Measurements from ENCODE around the gene ATP6V0A1. TPM values are rescaled to one million over a fixed set of nuclear protein-coding genes. Genes with fewer than 3 reads are reported as not detected.
A peak's percentile ranks its signal among the peaks of the same experiment; 100 is the strongest.
"Not testable (repeated sequence)": the region's sequence is repeated elsewhere in the genome, so short reads cannot be mapped to it uniquely, and the experiment has no call there.

The ATP6V0A1 gene
- total RNA-seq, 1 experiment from 2014 or later, result 21.0 TPM

- no peak for DNase-seq
- Histone ChIP-seq H3K27me3 (ENCODE audit: control insufficient read depth, insufficient read depth, low read length) (peaks cover 1% of the 10 kb centered on the region), H3K36me3 (replicated peaks; ENCODE audit: control insufficient read depth, insufficient read depth, low read length) (peaks cover 1% of the 10 kb centered on the region; the same call in 1 of the 2 replicates), H3K4me3 (ENCODE audit: insufficient read depth, low read depth, low read length) (no peak overlapping the region)
Observed at GRCh38 chr17:42526031-42526444, 67.4 kb downstream of the ATP6V0A1 start.

DNA sequence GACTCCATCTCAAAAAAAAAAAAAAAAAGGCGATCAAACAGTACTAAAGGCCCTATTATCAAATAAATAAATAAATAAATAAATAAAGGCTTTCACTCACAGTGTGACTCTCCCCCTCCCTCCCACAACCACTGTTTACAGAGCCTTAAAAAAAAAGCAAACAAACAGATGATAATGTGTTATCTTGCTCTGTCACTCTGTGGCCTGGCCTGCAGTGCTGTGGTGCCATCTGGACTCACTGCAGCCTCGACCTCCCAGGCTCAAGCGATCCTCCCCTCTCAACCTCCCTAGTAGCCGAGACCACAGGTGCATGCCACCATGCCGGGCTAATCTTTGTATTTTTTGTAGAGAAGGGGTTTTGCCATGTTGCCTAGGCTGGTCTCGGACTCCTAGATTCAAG lies 69.3 kb downstream of the ATP6V0A1 start:
- no peak for DNase-seq
- Histone ChIP-seq H3K4me3 (ENCODE audit: insufficient read depth, low read depth, low read length) (no peak overlapping the region), H3K36me3 (replicated peaks; ENCODE audit: control insufficient read depth, insufficient read depth, low read length) (no peaks in the 10 kb centered on the region), H3K27me3 (ENCODE audit: control insufficient read depth, insufficient read depth, low read length) (peaks cover 9% of the 10 kb centered on the region)

DNA sequence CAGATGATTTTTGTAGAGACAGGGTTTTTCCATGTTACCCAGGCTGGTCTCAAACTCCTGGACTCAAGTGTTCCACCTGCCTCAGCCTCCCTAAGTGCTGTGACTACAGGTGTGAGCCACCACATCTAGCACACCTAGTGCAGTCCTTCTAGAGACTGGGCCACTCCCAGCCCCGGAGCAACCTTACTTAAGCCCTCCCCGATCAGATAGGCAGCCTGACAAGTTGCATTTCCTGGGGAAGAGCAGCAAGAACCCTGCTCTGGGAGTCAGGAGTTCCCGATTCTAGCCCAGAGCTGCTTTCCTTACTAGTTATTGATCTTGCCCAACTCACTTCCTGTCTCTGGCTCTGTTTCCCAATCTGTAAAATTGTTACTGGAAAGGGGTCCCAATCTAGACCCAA lies 70.4 kb downstream of the ATP6V0A1 start:
- Histone ChIP-seq H3K36me3 (replicated peaks; ENCODE audit: control insufficient read depth, insufficient read depth, low read length) (no peaks in the 10 kb centered on the region), H3K27me3 (ENCODE audit: control insufficient read depth, insufficient read depth, low read length) (peaks cover 9% of the 10 kb centered on the region), H3K4me3 (ENCODE audit: insufficient read depth, low read depth, low read length) (no peak overlapping the region)
- no peak for DNase-seq

DNA sequence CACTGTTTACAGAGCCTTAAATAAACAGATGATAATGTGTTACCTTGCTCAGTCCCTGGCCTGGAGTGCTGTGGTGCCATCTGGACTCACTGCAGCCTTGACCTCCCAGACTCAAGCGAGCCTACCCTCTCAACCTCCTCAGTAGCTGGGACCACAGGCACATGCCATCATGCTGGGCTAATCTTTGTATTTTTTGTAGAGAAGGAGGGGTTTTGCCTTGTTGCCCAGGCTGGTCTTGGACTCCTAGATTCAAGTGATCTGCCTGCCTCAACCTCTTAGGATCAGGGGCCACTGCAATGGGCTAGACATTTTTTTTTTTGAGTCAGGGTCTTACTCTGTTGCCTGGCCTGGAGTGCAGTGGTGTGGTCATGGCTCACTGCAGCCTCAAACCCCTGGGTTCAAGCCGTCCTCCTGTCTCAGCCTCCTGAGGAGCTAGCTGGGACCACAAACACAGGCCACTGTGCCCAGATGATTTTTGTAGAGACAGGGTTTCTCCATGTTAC lies 72.3 kb downstream of the ATP6V0A1 start:
- no peaks in the 10 kb centered on the region for H3K36me3 ChIP-seq (replicated peaks; ENCODE audit: control insufficient read depth, insufficient read depth, low read length)
- no peak overlapping the region for H3K4me3 ChIP-seq (ENCODE audit: insufficient read depth, low read depth, low read length)
- DNase-seq, result no peak
- peaks cover 9% of the 10 kb centered on the region for H3K27me3 ChIP-seq (ENCODE audit: control insufficient read depth, insufficient read depth, low read length)

GRCh38 chr17:42531455-42532354 lies 73.0 kb downstream of the ATP6V0A1 start:
- Histone ChIP-seq H3K27me3 (ENCODE audit: control insufficient read depth, insufficient read depth, low read length) (peaks cover 9% of the 10 kb centered on the region), H3K36me3 (replicated peaks; ENCODE audit: control insufficient read depth, insufficient read depth, low read length) (no peaks in the 10 kb centered on the region), H3K4me3 (ENCODE audit: insufficient read depth, low read depth, low read length) (peak overlapping the region; percentile 36)
- peak; percentile 90 for DNase-seq

GRCh38 chr17:42535155-42536047 lies 76.7 kb downstream of the ATP6V0A1 start:
- peaks cover 3% of the 10 kb centered on the region; the same call in 1 of the 2 replicates for H3K36me3 ChIP-seq (replicated peaks; ENCODE audit: control insufficient read depth, insufficient read depth, low read length)
- peaks cover 9% of the 10 kb centered on the region for H3K27me3 ChIP-seq (ENCODE audit: control insufficient read depth, insufficient read depth, low read length)
- peak overlapping the region; percentile 45 for H3K4me3 ChIP-seq (ENCODE audit: insufficient read depth, low read depth, low read length)
- peak; percentile 65 for DNase-seq

GRCh38 chr17:42536048-42536371 lies 77.3 kb downstream of the ATP6V0A1 start, which contains the start of gene NAGLU:
Gene NAGLU, plus strand, starts transcription at chr17:42536241. Its CDS starts 32 bp downstream, at chr17:42536273.
- peaks cover 3% of the 10 kb centered on the region for H3K36me3 ChIP-seq (replicated peaks; ENCODE audit: control insufficient read depth, insufficient read depth, low read length)
- H3K4me3 ChIP-seq (ENCODE audit: insufficient read depth, low read depth, low read length), result peak within 1 kb of the TSS; percentile 45
- peaks cover 8% of the 10 kb centered on the region for H3K27me3 ChIP-seq (ENCODE audit: control insufficient read depth, insufficient read depth, low read length)

DNA sequence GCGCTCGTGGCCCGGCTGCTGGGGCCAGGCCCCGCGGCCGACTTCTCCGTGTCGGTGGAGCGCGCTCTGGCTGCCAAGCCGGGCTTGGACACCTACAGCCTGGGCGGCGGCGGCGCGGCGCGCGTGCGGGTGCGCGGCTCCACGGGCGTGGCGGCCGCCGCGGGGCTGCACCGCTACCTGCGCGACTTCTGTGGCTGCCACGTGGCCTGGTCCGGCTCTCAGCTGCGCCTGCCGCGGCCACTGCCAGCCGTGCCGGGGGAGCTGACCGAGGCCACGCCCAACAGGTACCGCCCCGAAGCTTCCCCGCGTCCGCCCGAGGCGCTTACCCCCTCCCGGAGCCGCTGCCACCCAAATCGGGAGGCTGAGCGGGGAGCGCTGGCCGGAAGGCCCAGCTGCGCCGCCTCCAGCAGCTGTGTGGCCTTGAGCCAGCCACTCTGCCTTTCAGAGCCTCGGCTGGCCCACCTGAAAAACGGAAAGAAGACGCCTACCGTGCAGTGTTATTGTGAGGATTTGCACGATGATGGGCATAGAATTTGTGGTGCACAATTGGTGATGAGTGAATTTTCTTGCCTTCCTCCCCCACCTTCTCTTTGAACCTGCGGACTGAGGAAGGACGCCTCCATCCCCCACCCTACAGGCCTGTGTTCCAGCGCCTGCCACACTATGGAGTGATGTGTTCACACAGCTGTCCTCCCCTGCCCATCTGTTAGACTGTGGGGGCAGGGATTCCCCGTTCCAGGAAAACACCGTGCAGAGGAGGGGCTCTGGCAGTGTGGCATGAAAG lies 77.9 kb downstream of the ATP6V0A1 start:
- H3K36me3 ChIP-seq (replicated peaks; ENCODE audit: control insufficient read depth, insufficient read depth, low read length), result peaks cover 3% of the 10 kb centered on the region
- peak; percentile 99 for DNase-seq
- H3K27me3 ChIP-seq (ENCODE audit: control insufficient read depth, insufficient read depth, low read length), result peaks cover 2% of the 10 kb centered on the region; the same call in 1 of the 2 replicates
- peak overlapping the region; percentile 45 for H3K4me3 ChIP-seq (ENCODE audit: insufficient read depth, low read depth, low read length)

More at GRCh38 chr17:42536048-42536371, 77.3 kb downstream of the ATP6V0A1 start, which contains the start of gene NAGLU:
- DNase-seq, result peak; percentile 100

- Histone ChIP-seq H3K4me3 (ENCODE audit: insufficient read depth, low read depth, low read length) (peak overlapping the region; percentile 45), H3K36me3 (replicated peaks; ENCODE audit: control insufficient read depth, insufficient read depth, low read length) (peaks cover 3% of the 10 kb centered on the region), H3K27me3 (ENCODE audit: control insufficient read depth, insufficient read depth, low read length) (peaks cover under 1% of the 10 kb centered on the region; the same call in 1 of the 2 replicates)
- peak; percentile 81 for DNase-seq
Observed at GRCh38 chr17:42537156-42537805, 78.6 kb downstream of the ATP6V0A1 start.

DNA sequence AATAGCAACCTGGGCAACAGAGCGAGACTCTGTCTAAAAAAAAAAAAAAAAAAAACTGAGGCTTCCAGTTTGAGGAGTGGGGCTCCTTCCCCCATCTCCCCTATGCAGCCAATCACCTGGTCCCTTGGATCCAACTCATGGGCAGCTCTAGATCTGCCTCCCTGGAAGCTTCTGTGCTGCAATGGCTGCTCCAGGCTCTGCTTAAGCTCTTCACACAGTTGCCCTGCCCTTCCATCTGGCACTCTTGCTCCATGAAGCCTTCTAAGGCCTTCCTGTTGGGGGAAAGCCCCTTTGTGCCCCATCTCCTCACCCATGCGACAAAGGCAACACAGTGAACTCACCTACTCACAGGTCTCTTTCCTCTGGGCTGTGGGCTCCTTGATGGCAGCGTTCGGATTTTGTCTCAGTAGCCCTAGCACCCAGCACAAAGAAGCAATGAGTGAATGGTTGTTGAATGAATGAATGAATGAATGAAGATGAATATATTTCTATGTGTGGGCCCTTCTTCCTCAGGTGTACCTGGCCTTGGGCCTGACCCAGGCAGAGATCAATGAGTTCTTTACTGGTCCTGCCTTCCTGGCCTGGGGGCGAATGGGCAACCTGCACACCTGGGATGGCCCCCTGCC lies 79.3 kb downstream of the ATP6V0A1 start:
- Histone ChIP-seq H3K4me3 (ENCODE audit: insufficient read depth, low read depth, low read length) (no peak overlapping the region), H3K27me3 (ENCODE audit: control insufficient read depth, insufficient read depth, low read length) (no peaks in the 10 kb centered on the region)

GRCh38 chr17:42538482-42538881 lies 79.8 kb downstream of the ATP6V0A1 start:
- peak; percentile 24 for DNase-seq

More for the DNA sequence above, 79.3 kb downstream of the ATP6V0A1 start:
- H3K36me3 ChIP-seq (replicated peaks; ENCODE audit: control insufficient read depth, insufficient read depth, low read length), result peaks cover 3% of the 10 kb centered on the region
- peak; percentile 34 for DNase-seq

DNA sequence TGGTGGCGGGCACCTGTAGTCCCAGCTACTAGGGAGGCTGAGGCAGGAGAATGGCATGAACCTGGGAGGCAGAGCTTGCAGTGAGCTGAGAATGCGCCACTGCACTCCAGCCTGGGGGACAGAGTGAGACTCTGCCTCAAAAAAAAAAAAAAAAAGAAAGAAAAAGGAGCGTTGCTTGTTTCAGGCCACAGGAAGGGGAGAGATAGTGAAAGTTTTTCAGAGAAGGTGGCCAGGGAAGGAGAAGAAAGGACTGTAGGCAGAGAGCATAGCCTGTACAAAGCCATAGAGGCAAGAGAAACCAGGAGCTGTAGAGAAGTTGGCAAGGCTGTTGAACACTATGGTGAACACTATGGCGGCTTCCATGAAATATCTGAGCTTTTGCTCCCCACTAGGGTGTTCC lies 81.9 kb downstream of the ATP6V0A1 start:
- H3K4me3 ChIP-seq (ENCODE audit: insufficient read depth, low read depth, low read length); H3K36me3 ChIP-seq (replicated peaks; ENCODE audit: control insufficient read depth, insufficient read depth, low read length); DNase-seq; H3K27me3 ChIP-seq (ENCODE audit: control insufficient read depth, insufficient read depth, low read length): not testable (repeated sequence)

More at GRCh38 chr17:42538482-42538881, 79.8 kb downstream of the ATP6V0A1 start:
- Histone ChIP-seq H3K4me3 (ENCODE audit: insufficient read depth, low read depth, low read length) (no peak overlapping the region), H3K27me3 (ENCODE audit: control insufficient read depth, insufficient read depth, low read length) (no peaks in the 10 kb centered on the region), H3K36me3 (replicated peaks; ENCODE audit: control insufficient read depth, insufficient read depth, low read length) (peaks cover 3% of the 10 kb centered on the region)

Measured in H7 (cell line).